Testis (tissue), 2 donors: ENCODE results near the gene MRS2.

Experiments used
- POLR2A ChIP-seq: fragments of 450-650 bp; IDR thresholded peaks from one replicate; pipeline ENCODE4 v1.6.1; 2017; ENCODE audit warnings: antibody characterized with exemption, mild to moderate bottlenecking, moderate library complexity
- TF ChIP-seq, protein P1 (sequence below), 3 experiments: fragments of 450-650 bp in 2 of 3; fragments of 200-600 bp in 1 of 3; sonication (generic) in 1 of 3; IDR thresholded peaks; one replicate each; pipeline ENCODE4 v1.5.1; 2016 to 2019; ENCODE audit warnings: antibody characterized with exemption in 3 of 3, mild to moderate bottlenecking in 2 of 3, moderate library complexity in 1 of 3

DNA sequence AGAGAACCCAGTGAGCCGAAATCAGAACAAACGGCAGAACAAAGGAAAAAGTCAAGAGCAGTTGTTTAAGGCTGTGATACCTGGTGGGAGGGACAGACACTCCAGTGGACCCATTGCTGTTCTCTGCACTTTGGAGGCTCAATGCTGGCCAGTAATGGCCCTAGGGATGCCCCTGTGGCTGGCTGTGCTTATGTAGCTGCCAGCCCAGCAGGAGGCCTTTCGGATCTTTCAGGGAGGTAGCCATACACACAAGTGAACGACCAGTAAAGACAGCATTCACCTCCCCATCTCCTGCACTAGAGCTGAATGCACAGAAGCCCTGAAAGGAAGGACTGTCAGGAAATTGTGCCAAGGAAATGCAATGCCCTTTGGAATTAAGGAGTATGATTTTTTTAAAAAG is 52.3 kb downstream of the MRS2 start:
- TF ChIP-seq, protein P1, sequence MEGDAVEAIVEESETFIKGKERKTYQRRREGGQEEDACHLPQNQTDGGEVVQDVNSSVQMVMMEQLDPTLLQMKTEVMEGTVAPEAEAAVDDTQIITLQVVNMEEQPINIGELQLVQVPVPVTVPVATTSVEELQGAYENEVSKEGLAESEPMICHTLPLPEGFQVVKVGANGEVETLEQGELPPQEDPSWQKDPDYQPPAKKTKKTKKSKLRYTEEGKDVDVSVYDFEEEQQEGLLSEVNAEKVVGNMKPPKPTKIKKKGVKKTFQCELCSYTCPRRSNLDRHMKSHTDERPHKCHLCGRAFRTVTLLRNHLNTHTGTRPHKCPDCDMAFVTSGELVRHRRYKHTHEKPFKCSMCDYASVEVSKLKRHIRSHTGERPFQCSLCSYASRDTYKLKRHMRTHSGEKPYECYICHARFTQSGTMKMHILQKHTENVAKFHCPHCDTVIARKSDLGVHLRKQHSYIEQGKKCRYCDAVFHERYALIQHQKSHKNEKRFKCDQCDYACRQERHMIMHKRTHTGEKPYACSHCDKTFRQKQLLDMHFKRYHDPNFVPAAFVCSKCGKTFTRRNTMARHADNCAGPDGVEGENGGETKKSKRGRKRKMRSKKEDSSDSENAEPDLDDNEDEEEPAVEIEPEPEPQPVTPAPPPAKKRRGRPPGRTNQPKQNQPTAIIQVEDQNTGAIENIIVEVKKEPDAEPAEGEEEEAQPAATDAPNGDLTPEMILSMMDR (IDR thresholded peaks at IDR 0.05) = no peak
- TF ChIP-seq POLR2A = no peak
